Gastroesophageal sphincter (tissue), 4 donors: ENCODE measurements around the gene PRKAG2. TPM values are rescaled to one million over a fixed set of nuclear protein-coding genes. Genes with fewer than 3 reads are reported as not detected.

Experiments
- ATAC-seq: fragments of 150-250 bp; one replicate; pipeline ENCODE4 v1.9.1; 2016; ENCODE audit warnings: mild to moderate bottlenecking, moderate library complexity
- H3K27ac ChIP-seq, 4 donors: fragments of 200-600 bp; sonication (generic) in 3 of 4; 1 replicate in 3 of 4; 2 replicates in 1 of 4; pipeline ENCODE4 v1.5.1; 2016 to 2019
- H3K27me3 ChIP-seq: fragments of 200-600 bp; sonication (generic); one replicate; pipeline ENCODE4 v1.5.1; 2019
- H3K36me3 ChIP-seq, 2 donors: fragments of 200-600 bp; sonication (generic); one replicate each; pipeline ENCODE4 v1.5.1; 2019; ENCODE audit warnings: control low read depth in 1 of 2
- H3K4me1 ChIP-seq, 3 donors: fragments of 200-600 bp; sonication (generic); 1 replicate in 2 of 3; 2 replicates in 1 of 3; pipeline ENCODE4 v1.5.1; 2016 to 2019; ENCODE audit warnings: control low read depth in 2 of 3
- H3K4me3 ChIP-seq, 2 donors: fragments of 200-600 bp; sonication (generic); one replicate each; pipeline ENCODE4 v1.5.1; 2019; ENCODE audit warnings: mild to moderate bottlenecking in 1 of 2, moderate library complexity in 1 of 2
- H3K9me3 ChIP-seq, 3 donors: fragments of 200-600 bp; sonication (generic); one replicate each; pipeline ENCODE4 v1.5.1; 2017 to 2019; ENCODE audit warnings: control low read depth in 2 of 3
- EP300 ChIP-seq: sonication (generic); formaldehyde crosslinking; IDR thresholded peaks from one replicate; pipeline ENCODE4 v1.6.1; 2017; ENCODE audit warnings: antibody characterized with exemption, mild to moderate bottlenecking
- POLR2A ChIP-seq, 2 donors: fragments of 450-650 bp; IDR thresholded peaks; one replicate each; pipeline ENCODE4 v1.6.1; 2017; ENCODE audit warnings: antibody characterized with exemption in 2 of 2, mild to moderate bottlenecking in 2 of 2, moderate library complexity in 1 of 2
- POLR2AphosphoS5 ChIP-seq: sonication (generic); formaldehyde crosslinking; IDR thresholded peaks from one replicate; pipeline ENCODE4 v1.6.1; 2017; ENCODE audit warnings: antibody characterized with exemption
- WGBS, 2 donors: methylation state at CpG; one replicate each; pipeline ENCODE4 v1.1.5; 2018; ENCODE audit warnings: low coverage in 1 of 2; 5-methylcytosine and 5-hydroxymethylcytosine counted together
- total RNA-seq, 4 donors: library from RNA; depleted of rRNA; stranded (reverse); fragments of >200 nt; gene quantifications; one replicate each; pipeline ENCODE4 v1.1.0, GENCODE V29; 2016
- TF ChIP-seq, protein P1 (sequence below), 4 experiments: fragments of 200-600 bp in 2 of 4; fragments of 450-650 bp in 2 of 4; sonication (generic) in 1 of 4; IDR thresholded peaks; one replicate each; pipeline ENCODE4 v1.5.1; 2017 to 2019; ENCODE audit warnings: antibody characterized with exemption in 4 of 4, mild to moderate bottlenecking in 2 of 4, moderate library complexity in 2 of 4

Gene PRKAG2
- total RNA-seq, 4 donors from 2014 or later, result 48.9 to 89.0 (median 75.7) TPM

DNA sequence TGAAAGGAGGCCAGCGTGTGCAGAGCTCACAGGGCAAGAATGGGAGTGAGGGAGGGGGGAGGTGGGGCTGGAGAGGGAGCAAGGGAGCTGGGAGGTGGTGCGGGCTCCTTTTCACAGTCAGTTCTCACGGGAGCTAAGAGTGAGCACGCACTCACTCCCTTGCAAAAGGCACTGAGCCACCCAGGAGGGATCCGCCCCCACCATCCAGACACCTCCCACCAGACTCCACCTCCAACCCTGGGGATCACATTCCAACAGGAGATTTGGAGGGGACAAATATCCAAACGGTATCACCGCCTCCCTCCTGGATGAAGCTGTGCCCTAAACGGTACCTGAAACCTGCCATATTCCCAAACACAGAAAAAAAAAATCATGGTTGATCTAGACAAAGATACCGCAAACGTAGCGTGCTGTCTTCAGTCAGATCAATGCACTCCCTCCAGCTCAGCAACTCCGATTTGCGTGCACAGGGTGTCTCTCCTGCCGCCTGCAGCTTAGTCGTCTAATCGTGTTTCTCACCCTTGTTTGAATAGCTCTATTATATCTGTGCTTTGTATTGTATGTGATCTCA, 20.3 kb upstream of the PRKAG2 start:
- Histone ChIP-seq H3K9me3 (no peaks in the 10 kb centered on the region), H3K27ac (no peak overlapping the region), H3K36me3 (no peaks in the 10 kb centered on the region), H3K4me1 (peaks cover 0 to 8% (median 0%) of the 10 kb centered on the region in 3 donors), H3K27me3 (peaks cover 78% of the 10 kb centered on the region), H3K4me3 (no peak overlapping the region)
- no peak for ATAC-seq
- WGBS, 2 donors, result 0 to 20% methylated on average over 5 to 8 of the region's 16 CpGs
- TF ChIP-seq POLR2A (IDR thresholded peaks at IDR 0.05), result no peak

DNA sequence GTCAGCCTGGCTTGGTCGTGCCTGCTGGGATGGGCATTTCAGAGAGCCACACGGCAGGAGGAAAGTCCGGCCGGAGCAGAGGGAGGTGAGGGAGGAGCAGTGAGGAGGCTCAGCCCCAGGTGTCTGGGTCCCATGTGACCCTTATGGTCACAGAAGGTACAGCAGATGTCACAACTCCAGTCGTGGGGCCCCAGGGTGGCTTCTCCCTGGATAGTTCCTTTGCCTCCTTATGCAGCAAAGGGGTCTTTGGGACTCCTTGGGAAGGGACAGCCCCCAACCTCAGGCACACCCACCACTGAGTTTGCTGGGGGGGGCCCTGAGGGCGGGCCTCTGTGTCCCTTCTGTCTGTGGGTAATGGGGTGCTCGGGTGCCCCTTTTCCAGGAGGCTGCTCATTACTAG, 19.6 kb upstream of the PRKAG2 start:
- H3K36me3 ChIP-seq, result no peaks in the 10 kb centered on the region
- ATAC-seq, result no peak
- no peak overlapping the region for H3K4me3 ChIP-seq
- H3K27me3 ChIP-seq, result peaks cover 78% of the 10 kb centered on the region
- peaks cover 0 to 8% (median 0%) of the 10 kb centered on the region in 3 donors for H3K4me1 ChIP-seq
- TF ChIP-seq, protein P1, sequence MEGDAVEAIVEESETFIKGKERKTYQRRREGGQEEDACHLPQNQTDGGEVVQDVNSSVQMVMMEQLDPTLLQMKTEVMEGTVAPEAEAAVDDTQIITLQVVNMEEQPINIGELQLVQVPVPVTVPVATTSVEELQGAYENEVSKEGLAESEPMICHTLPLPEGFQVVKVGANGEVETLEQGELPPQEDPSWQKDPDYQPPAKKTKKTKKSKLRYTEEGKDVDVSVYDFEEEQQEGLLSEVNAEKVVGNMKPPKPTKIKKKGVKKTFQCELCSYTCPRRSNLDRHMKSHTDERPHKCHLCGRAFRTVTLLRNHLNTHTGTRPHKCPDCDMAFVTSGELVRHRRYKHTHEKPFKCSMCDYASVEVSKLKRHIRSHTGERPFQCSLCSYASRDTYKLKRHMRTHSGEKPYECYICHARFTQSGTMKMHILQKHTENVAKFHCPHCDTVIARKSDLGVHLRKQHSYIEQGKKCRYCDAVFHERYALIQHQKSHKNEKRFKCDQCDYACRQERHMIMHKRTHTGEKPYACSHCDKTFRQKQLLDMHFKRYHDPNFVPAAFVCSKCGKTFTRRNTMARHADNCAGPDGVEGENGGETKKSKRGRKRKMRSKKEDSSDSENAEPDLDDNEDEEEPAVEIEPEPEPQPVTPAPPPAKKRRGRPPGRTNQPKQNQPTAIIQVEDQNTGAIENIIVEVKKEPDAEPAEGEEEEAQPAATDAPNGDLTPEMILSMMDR (IDR thresholded peaks at IDR 0.05), result no peak
- TF ChIP-seq POLR2AphosphoS5 (no peak), POLR2A (IDR thresholded peaks at IDR 0.05) (no peak), EP300 (no peak)
- 95 to 100% methylated on average over 1 to 3 of the region's 7 CpGs for WGBS, 2 donors
- H3K27ac ChIP-seq, result no peak overlapping the region
- H3K9me3 ChIP-seq, result no peaks in the 10 kb centered on the region

- Histone ChIP-seq H3K4me1 (peaks cover 0 to 8% (median 0%) of the 10 kb centered on the region in 3 donors), H3K27me3 (peaks cover 78% of the 10 kb centered on the region), H3K4me3 (no peak overlapping the region), H3K9me3 (no peaks in the 10 kb centered on the region), H3K36me3 (no peaks in the 10 kb centered on the region), H3K27ac (no peak overlapping the region)
- TF ChIP-seq EP300, result no peak
- no peak for TF ChIP-seq POLR2A (IDR thresholded peaks at IDR 0.05)
- TF ChIP-seq, protein P1 (IDR thresholded peaks at IDR 0.05), result no peak
- TF ChIP-seq POLR2AphosphoS5, result no peak
- WGBS, 2 donors, result 100% methylated on average over 1 of the region's 4 CpGs; no CpG with 5 or more reads in 1 of the 2 donors
- no peak for ATAC-seq
These were observed 19.2 kb upstream of the PRKAG2 start for GRCh38 chr7:151896086-151896485.

GRCh38 chr7:151895631-151896031, 18.7 kb upstream of the PRKAG2 start:
- peaks cover 78% of the 10 kb centered on the region for H3K27me3 ChIP-seq
- no peak for ATAC-seq
- WGBS, 2 donors, result 80 to 93% methylated on average over 1 to 3 of the region's 10 CpGs
- TF ChIP-seq POLR2A (IDR thresholded peaks at IDR 0.05) (no peak), EP300 (no peak), POLR2AphosphoS5 (no peak)
- TF ChIP-seq, protein P1 (IDR thresholded peaks at IDR 0.05), result no peak
- H3K4me1 ChIP-seq, result peaks cover 0 to 8% (median 0%) of the 10 kb centered on the region in 3 donors
- H3K4me3 ChIP-seq, result no peak overlapping the region
- H3K27ac ChIP-seq, result no peak overlapping the region
- H3K36me3 ChIP-seq, result no peaks in the 10 kb centered on the region
- no peaks in the 10 kb centered on the region for H3K9me3 ChIP-seq

- Histone ChIP-seq H3K4me1 (peaks cover 0 to 8% (median 0%) of the 10 kb centered on the region in 3 donors), H3K27me3 (peaks cover 79% of the 10 kb centered on the region), H3K4me3 (no peak overlapping the region), H3K36me3 (no peaks in the 10 kb centered on the region), H3K9me3 (no peaks in the 10 kb centered on the region), H3K27ac (no peak overlapping the region)
- no peak for ATAC-seq
- TF ChIP-seq POLR2A (IDR thresholded peaks at IDR 0.05) (no peak), POLR2AphosphoS5 (no peak), EP300 (no peak)
- TF ChIP-seq, protein P1 (IDR thresholded peaks at IDR 0.05), result no peak
- WGBS, 2 donors, result 67 to 83% methylated on average over 14 to 21 of the region's 21 CpGs
These were observed 18.2 kb upstream of the PRKAG2 start for GRCh38 chr7:151895008-151895630.
